ENCODE results near the gene METTL2B.

DNA sequence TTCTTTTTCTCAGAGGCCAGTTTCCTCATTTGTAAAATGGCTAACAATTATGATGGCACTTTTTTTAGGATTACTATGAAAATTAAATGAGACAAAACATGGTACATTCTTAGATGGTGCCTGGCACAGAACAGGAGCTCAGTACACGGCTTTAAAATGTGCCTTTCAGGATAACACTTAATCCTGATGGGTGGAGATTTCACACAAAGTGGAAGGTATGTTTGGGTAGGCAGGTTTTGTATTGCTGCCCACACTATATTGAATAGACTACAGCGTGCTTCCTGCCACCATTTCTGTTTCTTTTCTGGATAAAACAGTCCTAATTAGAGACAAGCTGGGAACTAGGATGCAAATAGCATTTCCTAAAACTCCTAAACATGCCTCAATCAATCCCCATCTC lies 44.8 kb upstream of the METTL2B start:
- TF ChIP-seq, protein P1, sequence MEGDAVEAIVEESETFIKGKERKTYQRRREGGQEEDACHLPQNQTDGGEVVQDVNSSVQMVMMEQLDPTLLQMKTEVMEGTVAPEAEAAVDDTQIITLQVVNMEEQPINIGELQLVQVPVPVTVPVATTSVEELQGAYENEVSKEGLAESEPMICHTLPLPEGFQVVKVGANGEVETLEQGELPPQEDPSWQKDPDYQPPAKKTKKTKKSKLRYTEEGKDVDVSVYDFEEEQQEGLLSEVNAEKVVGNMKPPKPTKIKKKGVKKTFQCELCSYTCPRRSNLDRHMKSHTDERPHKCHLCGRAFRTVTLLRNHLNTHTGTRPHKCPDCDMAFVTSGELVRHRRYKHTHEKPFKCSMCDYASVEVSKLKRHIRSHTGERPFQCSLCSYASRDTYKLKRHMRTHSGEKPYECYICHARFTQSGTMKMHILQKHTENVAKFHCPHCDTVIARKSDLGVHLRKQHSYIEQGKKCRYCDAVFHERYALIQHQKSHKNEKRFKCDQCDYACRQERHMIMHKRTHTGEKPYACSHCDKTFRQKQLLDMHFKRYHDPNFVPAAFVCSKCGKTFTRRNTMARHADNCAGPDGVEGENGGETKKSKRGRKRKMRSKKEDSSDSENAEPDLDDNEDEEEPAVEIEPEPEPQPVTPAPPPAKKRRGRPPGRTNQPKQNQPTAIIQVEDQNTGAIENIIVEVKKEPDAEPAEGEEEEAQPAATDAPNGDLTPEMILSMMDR (IDR thresholded peaks at IDR 0.05; ENCODE audit: control extremely low read depth in 1 of 3, insufficient read depth in 1 of 3, low read depth in 1 of 3, low read length in 3 of 3): no peak
- no peak for TF ChIP-seq PHF8 (conservative IDR thresholded peaks at IDR 0.05; ENCODE audit: low read depth, low read length)
- TF ChIP-seq JUND (IDR thresholded peaks at IDR 0.05; ENCODE audit: low read length): no peak
- no peak for TF ChIP-seq SUZ12 (IDR thresholded peaks at IDR 0.05; ENCODE audit: low read length)
- no peak for TF ChIP-seq TAF1 (IDR thresholded peaks at IDR 0.05; ENCODE audit: low read depth, low read length)
- no peak for TF ChIP-seq GTF2F1 (IDR thresholded peaks at IDR 0.05; ENCODE audit: borderline replicate concordance, low read depth, low read length)
